ENCODE data around the gene DTNB. TPM values are rescaled to one million over a fixed set of nuclear protein-coding genes. Genes with fewer than 3 reads are reported as not detected.

The DTNB gene
- polyA plus RNA-seq, 4 donors = 11.8 to 23.8 (median 19.2) TPM

DNA sequence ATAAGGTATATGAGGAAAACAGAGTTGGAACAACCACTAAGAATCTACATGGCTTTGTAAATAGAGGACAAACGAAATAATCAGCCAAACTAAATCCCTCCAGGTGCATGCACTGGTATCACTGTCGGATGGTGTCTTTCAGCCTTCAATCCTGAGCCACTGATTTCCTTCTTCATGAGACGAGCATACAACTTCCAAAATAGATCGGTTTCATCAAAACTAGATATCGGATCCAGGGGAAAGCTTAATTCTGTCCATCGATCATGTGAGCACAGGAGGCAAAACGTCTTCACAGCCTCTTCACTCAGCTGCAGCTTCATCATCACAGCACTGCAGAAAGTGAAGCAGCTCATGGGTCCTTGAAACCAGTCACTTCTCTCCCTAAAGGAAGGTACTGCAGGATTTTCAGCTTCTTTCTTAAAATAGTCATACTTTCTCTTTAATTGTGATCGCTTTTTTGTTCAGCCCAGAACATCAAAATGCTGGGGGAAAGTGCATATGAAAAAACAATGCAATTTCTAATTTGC is 80.5 kb downstream of the DTNB start:
- no peak for DNase-seq (ENCODE audit: low read depth in 4 of 4, low spot score in 3 of 4)

DNA sequence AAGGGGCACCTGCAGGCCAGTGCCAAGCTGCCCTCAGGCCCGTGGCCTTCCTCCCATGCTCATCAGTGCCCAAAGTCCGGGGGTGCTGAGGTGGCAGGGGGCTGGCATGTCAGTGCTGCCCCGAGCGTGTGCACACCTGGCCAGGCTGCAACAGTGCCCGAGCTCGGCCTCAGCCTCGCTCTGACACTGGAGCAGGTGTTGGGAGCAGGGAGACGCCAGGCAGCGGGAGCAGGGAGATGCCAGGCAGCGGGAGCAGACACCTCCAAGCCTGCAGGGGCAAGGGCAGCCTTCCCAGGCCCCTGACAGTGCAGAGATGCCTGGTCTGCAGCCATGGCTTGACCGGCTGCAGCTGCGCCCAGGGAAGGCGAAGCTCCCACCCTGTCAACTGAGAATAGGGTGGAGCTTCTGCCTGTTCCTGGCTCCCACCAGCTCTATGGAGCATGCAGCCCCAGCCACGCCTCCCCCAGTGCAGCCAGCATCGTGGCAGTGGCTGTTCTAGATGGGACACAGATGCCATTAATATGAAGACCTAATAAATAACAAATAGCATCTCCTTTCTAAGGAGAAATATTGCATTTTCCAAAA is 82.4 kb downstream of the DTNB start:
- no peak for DNase-seq (ENCODE audit: low read depth in 4 of 4, low spot score in 3 of 4)

- DNase-seq (ENCODE audit: low read depth in 4 of 4, low spot score in 3 of 4) = no peak
Measured at GRCh38 chr2:25589676-25590205, 83.6 kb downstream of the DTNB start.

- DNase-seq (ENCODE audit: low read depth in 4 of 4, low spot score in 3 of 4) = no peak
Measured at GRCh38 chr2:25588576-25588975, 84.8 kb downstream of the DTNB start.

GRCh38 chr2:25587361-25587760 is 86.0 kb downstream of the DTNB start:
- DNase-seq (ENCODE audit: low read depth in 4 of 4, low spot score in 3 of 4) = no peak

- no peak for DNase-seq (ENCODE audit: low read depth in 4 of 4, low spot score in 3 of 4)
Measured at GRCh38 chr2:25586726-25587144, 86.6 kb downstream of the DTNB start.

- DNase-seq (ENCODE audit: low read depth in 4 of 4, low spot score in 3 of 4) = no peak
Measured at GRCh38 chr2:25585189-25585588, 88.2 kb downstream of the DTNB start.

DNA sequence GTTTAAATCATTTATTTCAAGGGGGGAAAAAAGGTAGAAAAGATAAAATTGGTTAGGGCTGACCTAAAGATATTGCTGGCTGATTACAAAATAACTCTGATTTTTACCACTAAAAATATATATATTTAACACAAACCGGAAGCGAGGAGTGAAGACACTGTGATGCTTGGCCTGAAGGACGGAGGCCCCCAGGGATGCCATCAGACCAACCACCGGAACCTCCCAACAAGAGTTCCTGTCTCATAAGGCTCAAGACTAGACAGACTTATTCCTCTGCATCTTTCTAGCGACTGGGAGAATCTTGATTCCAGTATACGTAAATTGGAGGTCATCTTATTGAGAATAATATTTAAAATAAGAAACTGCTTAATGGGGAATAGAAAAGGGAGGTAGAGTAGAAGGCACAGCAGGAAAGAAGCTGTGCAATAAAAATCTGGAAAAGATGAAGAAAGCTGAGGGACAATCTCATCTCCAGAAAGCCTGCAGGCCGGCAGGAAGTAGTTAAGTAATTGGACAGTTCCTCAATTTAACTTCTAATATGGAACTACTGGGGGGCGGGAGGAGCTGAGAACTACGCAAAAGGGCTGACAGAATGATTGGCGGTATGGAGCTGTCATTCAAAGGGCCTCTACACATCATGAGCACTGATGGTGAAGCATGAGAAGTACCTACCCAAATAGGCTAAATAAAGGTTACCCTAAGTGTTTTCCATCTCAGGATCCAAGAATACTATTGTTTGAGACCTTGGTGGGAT is 91.1 kb downstream of the DTNB start:
- no peak for DNase-seq (ENCODE audit: low read depth in 4 of 4, low spot score in 3 of 4)

GRCh38 chr2:25576596-25576995 is 96.8 kb downstream of the DTNB start:
- DNase-seq (ENCODE audit: low read depth in 4 of 4, low spot score in 3 of 4) = no peak

DNA sequence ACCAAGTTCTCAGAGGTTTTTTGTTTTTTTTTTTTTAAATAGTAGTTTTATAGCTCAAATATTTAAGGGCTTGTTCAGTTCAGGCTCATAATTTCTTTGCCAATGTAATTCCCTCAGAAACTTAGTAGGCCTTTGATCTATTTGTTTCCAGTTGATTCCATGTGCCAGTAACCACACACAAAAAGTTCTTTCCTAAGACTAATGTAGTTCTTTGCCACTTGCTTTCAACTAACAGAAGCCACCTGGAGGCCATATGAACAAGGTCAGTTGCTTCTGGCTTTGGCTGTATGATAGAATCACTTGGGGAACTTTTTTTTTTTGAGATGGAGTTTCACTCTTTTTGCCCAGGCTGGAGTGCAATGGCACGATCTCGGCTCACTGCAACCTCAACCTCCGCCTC is 100.7 kb downstream of the DTNB start:
- no peak for DNase-seq (ENCODE audit: low read depth in 4 of 4, low spot score in 3 of 4)

GRCh38 chr2:25570161-25570845 is 103.1 kb downstream of the DTNB start:
- no peak for DNase-seq (ENCODE audit: low read depth in 4 of 4, low spot score in 3 of 4)

GRCh38 chr2:25567406-25567805 is 106.0 kb downstream of the DTNB start:
- DNase-seq (ENCODE audit: low read depth in 4 of 4, low spot score in 3 of 4) = no peak

DNA sequence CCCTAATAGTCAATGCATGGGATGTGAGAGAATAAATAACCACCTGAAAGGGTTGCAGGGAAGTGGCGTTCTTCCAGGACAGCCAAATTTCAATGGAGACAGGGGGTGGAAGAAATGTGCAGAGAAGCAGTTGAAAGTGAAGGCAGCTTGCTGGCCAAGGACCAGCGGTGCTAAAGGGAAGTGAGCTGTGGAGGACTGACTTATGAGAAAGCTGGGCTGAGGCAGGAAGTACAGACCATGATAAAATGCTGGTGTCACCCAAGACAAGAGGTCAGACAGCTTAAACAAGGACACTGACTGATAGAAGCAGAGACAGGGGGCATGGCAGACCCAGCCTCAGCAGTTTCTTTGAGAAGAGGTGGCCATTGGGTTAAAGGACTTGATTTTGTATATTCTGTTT is 106.7 kb downstream of the DTNB start:
- peak in 1 of 4 donors; percentile 27 for DNase-seq (ENCODE audit: low read depth in 4 of 4, low spot score in 3 of 4)

DNA sequence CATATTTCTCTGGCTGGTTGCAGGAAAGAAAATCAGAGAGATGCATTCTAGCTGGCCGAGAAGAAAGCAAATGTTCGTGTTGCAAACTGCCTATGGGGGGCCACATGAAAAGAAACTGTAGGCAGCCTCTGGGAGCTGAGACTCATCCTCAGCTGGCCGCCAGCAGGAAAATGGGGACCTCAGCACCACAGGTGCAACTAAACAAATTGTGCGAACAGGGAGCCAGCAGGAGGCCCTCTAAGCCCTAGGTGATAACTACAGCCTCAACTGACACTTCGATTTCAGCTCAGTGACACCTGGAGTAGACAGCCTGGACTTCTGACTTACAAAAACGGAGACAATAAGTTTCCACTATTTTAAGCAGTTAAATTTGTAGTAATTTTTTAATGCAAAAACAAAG is 107.3 kb downstream of the DTNB start:
- DNase-seq (ENCODE audit: low read depth in 4 of 4, low spot score in 3 of 4) = no peak

DNA sequence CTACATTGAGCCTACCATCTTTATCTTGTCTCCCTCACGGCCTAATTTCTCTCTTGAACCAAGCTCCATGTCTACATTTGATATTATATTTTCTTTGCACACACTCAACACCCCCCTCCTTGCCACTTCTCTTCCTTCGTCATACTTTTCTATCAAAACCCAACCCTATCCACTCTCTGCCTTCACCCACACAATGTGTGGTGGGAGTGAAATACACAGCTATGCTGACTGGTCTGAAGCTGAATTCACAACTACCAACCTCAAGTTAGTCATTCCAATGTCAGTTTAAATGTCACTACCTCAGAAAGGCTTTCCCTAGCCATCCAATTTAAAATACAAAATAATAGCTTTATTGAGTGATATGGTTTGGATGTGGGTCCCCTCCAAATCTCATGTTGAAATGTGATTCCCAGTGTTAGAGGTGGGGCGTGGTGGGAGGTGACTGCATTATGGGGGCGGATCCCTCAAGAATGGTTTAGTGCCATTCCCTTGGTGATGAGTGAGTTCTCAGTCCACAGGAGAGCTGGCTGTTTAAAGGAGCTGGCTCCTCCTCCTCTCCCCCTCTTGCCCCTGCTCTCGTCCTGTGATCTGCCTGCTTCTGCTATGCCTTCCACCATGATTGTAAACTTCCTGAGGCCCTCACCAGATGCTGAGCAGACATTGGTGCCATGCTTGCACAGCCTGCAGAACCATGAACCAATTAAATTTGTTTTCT is 112.1 kb downstream of the DTNB start:
- DNase-seq (ENCODE audit: low read depth in 4 of 4, low spot score in 3 of 4) = no peak

GRCh38 chr2:25559148-25559547 is 114.2 kb downstream of the DTNB start:
- DNase-seq (ENCODE audit: low read depth in 4 of 4, low spot score in 3 of 4) = no peak

DNA sequence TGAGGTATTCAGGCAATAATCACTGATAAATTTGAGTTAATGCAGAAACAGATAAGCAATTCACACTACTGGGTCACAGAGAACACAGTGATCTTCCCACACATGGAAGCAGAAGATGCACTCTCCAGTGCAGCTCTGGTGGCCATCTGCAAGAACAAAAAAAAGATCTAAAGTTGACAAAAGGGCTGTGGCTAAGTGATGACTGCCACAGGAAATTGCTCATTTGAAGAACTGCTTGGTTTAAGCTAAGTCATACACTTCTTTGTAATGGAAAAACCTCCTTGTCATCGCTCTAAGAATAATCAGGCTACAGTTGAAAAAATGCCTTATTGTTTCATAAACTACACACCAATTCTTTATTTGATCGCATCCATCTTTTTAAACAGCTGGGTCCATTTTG is 115.1 kb downstream of the DTNB start:
- DNase-seq (ENCODE audit: low read depth in 4 of 4, low spot score in 3 of 4) = no peak

DNA sequence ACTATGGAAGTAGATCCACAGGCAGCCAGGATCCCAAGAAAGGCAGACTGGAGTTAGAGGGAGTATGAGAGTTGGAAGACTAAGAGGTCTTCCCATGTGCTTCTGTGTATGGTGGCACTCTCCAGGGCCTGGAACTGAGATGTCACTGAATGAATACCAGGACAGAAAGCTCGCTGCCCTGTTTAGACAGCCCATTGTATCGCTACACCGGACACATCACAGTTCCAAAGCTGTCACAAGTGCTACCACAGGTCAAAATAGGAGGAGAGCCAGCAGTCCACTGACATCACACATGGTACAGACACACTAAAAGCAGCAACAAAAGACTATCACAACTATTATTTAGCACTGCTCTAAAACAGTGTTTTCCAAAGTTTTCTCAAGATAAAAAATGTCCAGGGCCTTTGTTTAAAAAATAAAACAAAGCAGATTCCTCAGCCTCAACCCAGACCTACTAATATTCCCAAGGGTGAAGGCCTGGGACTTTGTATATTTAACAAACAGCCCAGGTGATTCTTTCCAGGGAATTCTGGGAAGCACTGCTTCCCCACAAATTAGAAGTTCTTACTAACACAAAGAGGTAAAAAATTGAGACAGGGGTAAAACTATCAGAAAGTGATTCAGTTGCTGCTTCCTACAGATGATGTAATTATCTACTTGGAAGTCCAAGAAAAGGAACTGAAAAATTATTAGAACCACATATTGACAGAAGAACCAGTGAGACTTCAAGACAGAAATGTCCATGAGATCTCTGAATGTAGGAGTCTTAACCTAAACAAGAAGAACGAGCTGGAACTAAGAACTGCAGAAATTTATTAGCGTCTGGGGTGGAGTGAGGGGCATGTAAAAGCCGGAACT is 116.0 kb downstream of the DTNB start:
- no peak for DNase-seq (ENCODE audit: low read depth in 4 of 4, low spot score in 3 of 4)

DNA sequence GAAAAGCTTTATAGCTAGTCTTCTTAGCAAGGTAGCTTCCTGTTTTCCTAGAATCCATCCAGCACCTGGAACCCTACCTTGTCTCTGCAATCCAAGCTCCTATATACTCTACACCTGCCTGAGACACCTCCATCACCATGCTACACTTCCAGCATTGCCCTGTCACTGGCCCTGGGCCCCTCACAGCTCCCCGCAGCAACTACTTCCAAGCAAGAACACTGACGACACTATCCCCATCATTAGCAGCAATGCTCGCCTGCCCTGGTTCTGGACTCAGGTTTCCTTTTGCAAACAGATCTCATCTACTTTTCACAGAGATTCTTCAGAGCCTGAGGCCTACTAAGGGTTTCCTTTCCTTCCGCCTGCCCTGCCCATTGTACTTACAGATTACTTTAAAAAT is 121.1 kb downstream of the DTNB start:
- no peak for DNase-seq (ENCODE audit: low read depth in 4 of 4, low spot score in 3 of 4)

- no peak for DNase-seq (ENCODE audit: low read depth in 4 of 4, low spot score in 3 of 4)
Measured at GRCh38 chr2:25551316-25551715, 122.1 kb downstream of the DTNB start.

Data from left renal pelvis (tissue), 4 donors.